Measurements from ENCODE around the gene R3HDM4. TPM values are rescaled to one million over a fixed set of nuclear protein-coding genes. Genes with fewer than 3 reads are reported as not detected.
A peak's percentile ranks its signal among the peaks of the same experiment; 100 is the strongest.

The R3HDM4 gene
- total and polyA plus RNA-seq, 9 of the 15 experiments (the other 6 are each of a cell fraction or from before 2014, with no cell fraction given) = 3.2 to 154 (median 59.0) TPM

GRCh38 chr19:958967-959855 lies 46.2 kb upstream of the R3HDM4 start (continued):
- TF ChIP-seq CEBPG (CRISPR knock-in tag; IDR thresholded peaks at IDR 0.05) (peak; percentile 82; the same call in 1 of the 2 replicates), CEBPG (tag; conservative IDR thresholded peaks at IDR 0.05 in 1 of 2, IDR thresholded peaks at IDR 0.05 in 1 of 2) (peak in 1 of 2 experiments; percentile 75; a peak in 2 of 4 replicates), KDM4B (IDR thresholded peaks at IDR 0.05; ENCODE audit: borderline replicate concordance in 2 of 2, low read depth in 1 of 2) (peak in 1 of 2 experiments; percentile 66; a peak in 1 of 4 replicates), SMARCA5 (IDR thresholded peaks at IDR 0.05) (peak; percentile 53; the same call in 1 of the 2 replicates), YBX1 (IDR thresholded peaks at IDR 0.05) (no peak), ZNF318 (IDR thresholded peaks at IDR 0.05; ENCODE audit: borderline replicate concordance in 1 of 2, low read depth in 1 of 2) (peak in 1 of 2 experiments; percentile 80; a peak in 2 of 4 replicates), CHD4 (IDR thresholded peaks at IDR 0.05; ENCODE audit: insufficient read depth, insufficient replicate concordance, low read depth, low read length, poor library complexity, severe bottlenecking) (no peak), HDAC1 (IDR thresholded peaks at IDR 0.05) (peak in 1 of 2 experiments; percentile 50; a peak in 1 of 4 replicates), KDM1A (IDR thresholded peaks at IDR 0.05) (peak; percentile 62 to 78), POLR3G (IDR thresholded peaks at IDR 0.05; ENCODE audit: extremely low read depth, insufficient read length, insufficient replicate concordance) (no peak), SMARCE1 (IDR thresholded peaks at IDR 0.05) (peak; percentile 95), ZNF121 (CRISPR knock-in tag; conservative IDR thresholded peaks at IDR 0.05) (peak; percentile 91), NCOA4 (IDR thresholded peaks at IDR 0.05; ENCODE audit: partially characterized antibody) (no peak), E2F5 (CRISPR knock-in tag; IDR thresholded peaks at IDR 0.05) (no peak), TAF9B (IDR thresholded peaks at IDR 0.05; ENCODE audit: partially characterized antibody) (no peak), ZSCAN32 (CRISPR knock-in tag; IDR thresholded peaks at IDR 0.05) (no peak)

Measured in K562 (cell line).